Spleen (tissue), 11 donors: ENCODE data around the gene HIC1. TPM values are rescaled to one million over a fixed set of nuclear protein-coding genes. Genes with fewer than 3 reads are reported as not detected.

ENCODE experiments used
- DNase-seq: peaks from one replicate; pipeline ENCODE4 v3.0.0-alpha.2; 2020
- H3K27ac ChIP-seq, 8 donors: fragments of 200-600 bp; sonication (generic) in 7 of 8; 1 replicate in 4 of 8; 2 replicates in 4 of 8; pipeline versions ENCODE4 v1.5.0 to v1.8.0; 2016 to 2021; ENCODE audit warnings: inconsistent platforms in 4 of 8, mild to moderate bottlenecking in 4 of 8, moderate library complexity in 1 of 8
- H3K27me3 ChIP-seq, 7 donors: fragments of 200-600 bp; sonication (generic) in 6 of 7; replicated peaks in 1 of 7; 1 replicate in 4 of 7; 2 replicates in 3 of 7; pipeline versions ENCODE4 v1.5.0 to v1.8.0; 2016 to 2021; ENCODE audit warnings: inconsistent platforms in 3 of 7, mild to moderate bottlenecking in 1 of 7
- H3K36me3 ChIP-seq, 6 donors: fragments of 200-600 bp; sonication (generic) in 5 of 6; 1 replicate in 4 of 6; 2 replicates in 2 of 6; pipeline versions ENCODE4 v1.5.0 to v1.8.0; 2016 to 2021; ENCODE audit warnings: inconsistent platforms in 2 of 6
- H3K4me1 ChIP-seq, 6 donors: fragments of 200-600 bp; sonication (generic) in 5 of 6; 1 replicate in 3 of 6; 2 replicates in 3 of 6; pipeline versions ENCODE4 v1.5.0 to v1.8.0; 2016 to 2021; ENCODE audit warnings: inconsistent platforms in 3 of 6
- H3K4me3 ChIP-seq, 8 donors: fragments of 200-600 bp; sonication (generic) in 7 of 8; 1 replicate in 4 of 8; 2 replicates in 4 of 8; pipeline versions ENCODE4 v1.5.0 to v1.8.0; 2016 to 2021; ENCODE audit warnings: inconsistent platforms in 4 of 8, mild to moderate bottlenecking in 4 of 8, moderate library complexity in 2 of 8
- H3K9me3 ChIP-seq, 8 donors: fragments of 200-600 bp; sonication (generic) in 7 of 8; 1 replicate in 4 of 8; 2 replicates in 4 of 8; pipeline versions ENCODE4 v1.5.0 to v1.8.0; 2016 to 2021; ENCODE audit warnings: inconsistent platforms in 4 of 8
- POLR2A ChIP-seq, 3 donors: fragments of 450-650 bp; IDR thresholded peaks; one replicate each; pipeline ENCODE4 v1.5.1; 2017; ENCODE audit warnings: antibody characterized with exemption in 3 of 3, mild to moderate bottlenecking in 1 of 3
- POLR2AphosphoS5 ChIP-seq, 3 donors: sonication (generic); formaldehyde crosslinking; IDR thresholded peaks; one replicate each; pipeline ENCODE4 v1.5.1; 2017; ENCODE audit warnings: antibody characterized with exemption in 3 of 3
- WGBS, 5 donors: extraction: QIAGEN DNeasy Blood & Tissue Kit in 3 of 5; methylation state at CpG; one replicate each; pipeline versions ENCODE4 v1.1.5 to v1.1.7; 2013 to 2018; 5-methylcytosine and 5-hydroxymethylcytosine counted together
- intact Hi-C: fragments of 100-400 bp; cut with DNase I; formaldehyde crosslinking; loops from one replicate; pipeline ENCODE4 v1.15.0; 2023; ENCODE audit warnings: low total_unique reads
- polyA plus RNA-seq, 3 donors: library from polyadenylated mRNA; stranded (reverse); fragments of 200-250 nt; gene quantifications; one replicate each; pipeline ENCODE4 v1.2.1, GENCODE V29; 2013
- total RNA-seq, 7 donors: library from RNA; depleted of rRNA in 3 of 7; stranded (reverse); fragments of >200 nt in 3 of 7; fragmentation: NEBNext Ultra II Directional in 4 of 7; extraction: Animal tissue kit (Norgen Biotek cat#: 25700) in 4 of 7; gene quantifications; one replicate each; pipeline versions ENCODE4 v1.1.0 to v1.2.1, GENCODE V29; 2016 to 2021
- TF ChIP-seq, protein P1 (sequence below), 11 experiments: fragments of 200-600 bp in 7 of 11; fragments of 450-650 bp in 4 of 11; sonication (generic) in 4 of 11; IDR thresholded peaks in 8 of 11; conservative IDR thresholded peaks in 3 of 11; 1 replicate in 7 of 11; 2 replicates in 4 of 11; pipeline versions ENCODE4 v1.4.0 to v1.8.0; 2016 to 2021; ENCODE audit warnings: antibody characterized with exemption in 11 of 11, inconsistent platforms in 4 of 11, mild to moderate bottlenecking in 1 of 11
- donor health status: healthy with polysubstance abuse.
- donor health status: DM: no; HTN: no; CAD: no; lungs with moderate emphysema.
- donor health status: DM: no; HTN: no; CAD: no.
- donor health status: Bipolar disorder and iron deficiency.
- donor health status: healthy.
- donor health status: DM: no; HTN: no; CAD: no.
- donor health status: DM: yes; HTN: yes; CAD: no.

The HIC1 gene
- total and polyA plus RNA-seq, 10 donors = 1.3 to 59.6 (median 17.9) TPM

DNA sequence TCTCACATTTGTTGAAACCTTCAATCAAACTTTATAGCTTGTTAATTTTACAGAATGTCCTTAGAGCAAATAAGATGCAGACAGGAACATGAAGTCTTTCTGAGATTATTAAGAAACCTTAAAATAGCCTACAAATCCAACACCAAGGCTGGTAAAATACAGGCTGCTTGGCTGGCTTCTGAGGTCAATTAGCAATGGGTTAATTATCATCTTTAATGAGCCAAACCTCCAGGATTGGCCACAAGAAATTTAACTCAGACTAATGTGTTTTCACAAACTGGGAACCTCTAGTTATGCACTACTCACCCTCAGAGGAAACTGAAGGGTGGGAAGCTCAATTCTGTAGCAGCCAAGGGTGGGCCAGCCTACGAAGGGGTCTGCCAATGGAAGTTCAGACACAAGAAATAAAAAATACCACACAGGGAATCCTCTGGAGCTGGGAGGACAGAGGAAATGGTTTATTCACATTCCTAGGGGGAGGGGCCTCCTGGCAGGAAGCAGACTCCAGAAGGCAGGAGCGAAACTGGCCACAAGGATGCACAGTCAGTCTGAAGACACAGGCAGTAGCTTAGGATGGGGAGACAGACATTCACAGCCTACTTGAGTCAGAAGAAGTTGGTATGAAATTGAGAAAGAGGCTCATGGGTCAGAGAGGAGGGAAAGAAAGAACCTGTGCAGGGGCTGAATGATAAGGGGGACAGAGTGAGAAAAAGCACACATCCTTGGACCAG is 36.1 kb downstream of the HIC1 start:
- Histone ChIP-seq H3K9me3 (no peaks in the 10 kb centered on the region), H3K27me3 (no peaks in the 10 kb centered on the region), H3K4me3 (no peak overlapping the region), H3K36me3 (peaks cover 0 to 18% (median 0%) of the 10 kb centered on the region in 6 donors), H3K4me1 (peaks cover 45 to 89% (median 61%) of the 10 kb centered on the region in 6 donors), H3K27ac (peak overlapping the region; percentile 79 to 90 (median 84))
- DNase-seq = peak; percentile 54
- 29 to 55% (median 46%) methylated on average over 2 of the region's 2 CpGs for WGBS, 5 donors
- intact Hi-C loops = no loop called here
- TF ChIP-seq POLR2AphosphoS5 (IDR thresholded peaks at IDR 0.05) (peak in 1 of 3 donors; percentile 50), POLR2A (IDR thresholded peaks at IDR 0.05) (no peak)
- TF ChIP-seq, protein P1, sequence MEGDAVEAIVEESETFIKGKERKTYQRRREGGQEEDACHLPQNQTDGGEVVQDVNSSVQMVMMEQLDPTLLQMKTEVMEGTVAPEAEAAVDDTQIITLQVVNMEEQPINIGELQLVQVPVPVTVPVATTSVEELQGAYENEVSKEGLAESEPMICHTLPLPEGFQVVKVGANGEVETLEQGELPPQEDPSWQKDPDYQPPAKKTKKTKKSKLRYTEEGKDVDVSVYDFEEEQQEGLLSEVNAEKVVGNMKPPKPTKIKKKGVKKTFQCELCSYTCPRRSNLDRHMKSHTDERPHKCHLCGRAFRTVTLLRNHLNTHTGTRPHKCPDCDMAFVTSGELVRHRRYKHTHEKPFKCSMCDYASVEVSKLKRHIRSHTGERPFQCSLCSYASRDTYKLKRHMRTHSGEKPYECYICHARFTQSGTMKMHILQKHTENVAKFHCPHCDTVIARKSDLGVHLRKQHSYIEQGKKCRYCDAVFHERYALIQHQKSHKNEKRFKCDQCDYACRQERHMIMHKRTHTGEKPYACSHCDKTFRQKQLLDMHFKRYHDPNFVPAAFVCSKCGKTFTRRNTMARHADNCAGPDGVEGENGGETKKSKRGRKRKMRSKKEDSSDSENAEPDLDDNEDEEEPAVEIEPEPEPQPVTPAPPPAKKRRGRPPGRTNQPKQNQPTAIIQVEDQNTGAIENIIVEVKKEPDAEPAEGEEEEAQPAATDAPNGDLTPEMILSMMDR (IDR thresholded peaks at IDR 0.05 in 8 of 11, conservative IDR thresholded peaks at IDR 0.05 in 3 of 11) = peak in 4 of 11 experiments; percentile 36 to 45 (median 40)

DNA sequence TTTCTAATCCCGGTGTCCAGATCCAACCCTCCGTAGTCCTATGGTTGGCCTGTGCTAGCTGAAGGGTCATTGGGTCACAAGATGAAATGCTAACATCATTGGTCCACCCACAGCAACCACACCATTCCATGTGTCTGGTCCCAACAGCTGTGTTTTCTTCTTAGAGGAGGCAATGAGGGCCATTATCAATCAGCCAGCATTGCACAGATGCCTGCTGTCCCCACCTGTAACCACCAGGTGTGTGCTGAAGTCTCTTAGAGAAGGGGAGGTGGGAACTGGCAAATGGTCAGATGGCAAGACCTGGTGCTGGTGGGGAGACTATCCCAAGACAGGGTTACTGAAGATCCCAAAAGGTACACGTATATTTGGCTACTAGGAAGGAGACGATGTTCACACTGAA is 37.4 kb downstream of the HIC1 start:
- DNase-seq = no peak
- 77 to 92% (median 88%) methylated on average over 4 of the region's 4 CpGs for WGBS, 5 donors
- Histone ChIP-seq H3K4me1 (peaks cover 34 to 76% (median 49%) of the 10 kb centered on the region in 6 donors), H3K36me3 (peaks cover 0 to 18% (median 0%) of the 10 kb centered on the region in 6 donors), H3K4me3 (no peak overlapping the region), H3K27ac (peak overlapping the region in 4 of 8 donors; percentile 48 to 90 (median 84)), H3K27me3 (no peaks in the 10 kb centered on the region), H3K9me3 (no peaks in the 10 kb centered on the region)
- intact Hi-C loops = no loop called here
- TF ChIP-seq, protein P1 (IDR thresholded peaks at IDR 0.05 in 8 of 11, conservative IDR thresholded peaks at IDR 0.05 in 3 of 11) = no peak
- TF ChIP-seq POLR2A (IDR thresholded peaks at IDR 0.05) (no peak), POLR2AphosphoS5 (IDR thresholded peaks at IDR 0.05) (no peak)

DNA sequence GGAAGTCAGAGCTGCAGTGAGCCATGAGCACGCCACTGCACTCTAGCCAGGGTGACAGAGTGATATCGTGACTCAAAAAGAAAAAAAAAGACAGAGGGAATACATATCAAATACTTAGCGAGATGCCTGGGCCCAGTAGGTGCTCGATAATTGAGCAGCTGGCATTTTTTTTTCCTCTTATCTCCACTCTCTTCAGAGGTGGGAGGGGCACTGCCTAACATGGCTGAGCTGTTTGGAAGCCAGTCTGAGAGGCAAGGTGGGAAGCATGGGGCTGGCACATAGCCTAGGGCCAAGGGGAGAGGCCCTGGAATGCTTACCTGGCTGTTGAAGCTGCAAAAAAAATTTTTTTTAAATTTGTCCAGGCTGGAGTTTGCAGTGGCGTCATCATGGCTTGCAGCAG is 38.4 kb downstream of the HIC1 start:
- H3K27me3 ChIP-seq = no peaks in the 10 kb centered on the region
- TF ChIP-seq POLR2A (IDR thresholded peaks at IDR 0.05) (no peak), POLR2AphosphoS5 (IDR thresholded peaks at IDR 0.05) (no peak)
- TF ChIP-seq, protein P1 (IDR thresholded peaks at IDR 0.05 in 8 of 11, conservative IDR thresholded peaks at IDR 0.05 in 3 of 11) = no peak
- peaks cover 0 to 18% (median 0%) of the 10 kb centered on the region in 6 donors for H3K36me3 ChIP-seq
- WGBS, 5 donors = 86 to 97% (median 90%) methylated on average over 5 of the region's 5 CpGs
- no peaks in the 10 kb centered on the region for H3K9me3 ChIP-seq
- intact Hi-C loops = no loop called here
- no peak for DNase-seq
- H3K4me3 ChIP-seq = no peak overlapping the region
- peaks cover 23 to 65% (median 38%) of the 10 kb centered on the region in 6 donors for H3K4me1 ChIP-seq
- H3K27ac ChIP-seq = peak overlapping the region in 1 of 8 donors; percentile 87

DNA sequence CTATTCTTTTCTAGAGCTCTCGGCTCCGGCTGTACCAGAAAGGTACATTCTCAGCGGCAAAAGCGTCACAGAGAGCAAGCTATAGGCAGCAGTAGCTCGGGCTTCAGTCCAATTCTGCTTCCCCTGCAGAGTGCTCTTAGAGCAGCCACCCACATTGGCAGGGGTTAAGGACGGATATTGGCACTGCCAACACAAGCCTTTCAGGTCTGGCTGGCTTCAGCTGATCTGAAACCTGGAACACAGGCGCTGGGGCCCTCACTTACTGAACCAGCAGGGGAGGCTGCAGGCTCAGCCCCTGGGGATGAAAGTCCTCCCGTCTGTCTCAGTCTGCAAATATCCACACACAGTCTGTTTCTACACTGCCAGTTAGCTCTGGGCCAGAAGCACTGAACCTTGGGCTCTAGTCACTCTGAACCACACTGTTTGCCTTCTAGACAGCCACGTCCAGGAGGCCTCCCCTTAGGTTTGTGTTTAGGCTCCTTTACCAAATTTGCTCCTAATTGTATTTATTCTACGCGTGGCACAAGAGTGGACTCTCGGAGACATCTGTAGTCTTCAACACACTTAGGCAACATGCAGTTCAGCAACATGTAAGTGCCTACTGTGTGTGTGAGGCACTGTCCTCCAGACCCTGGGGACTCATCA is 40.1 kb downstream of the HIC1 start:
- peaks cover 0 to 18% (median 0%) of the 10 kb centered on the region in 6 donors for H3K36me3 ChIP-seq
- intact Hi-C loops = no loop called here
- peak overlapping the region in 3 of 8 donors; percentile 0 to 43 (median 33) for H3K27ac ChIP-seq
- peaks cover 14 to 48% (median 23%) of the 10 kb centered on the region in 6 donors for H3K4me1 ChIP-seq
- 73 to 83% (median 80%) methylated on average over 9 to 12 of the region's 12 CpGs for WGBS, 5 donors
- H3K27me3 ChIP-seq = no peaks in the 10 kb centered on the region
- no peak overlapping the region for H3K4me3 ChIP-seq
- DNase-seq = peak; percentile 80
- no peaks in the 10 kb centered on the region for H3K9me3 ChIP-seq
- TF ChIP-seq, protein P1 (IDR thresholded peaks at IDR 0.05 in 8 of 11, conservative IDR thresholded peaks at IDR 0.05 in 3 of 11) = peak in 7 of 11 experiments; percentile 18 to 51 (median 47)
- peak in 1 of 3 donors; percentile 37 for TF ChIP-seq POLR2AphosphoS5 (IDR thresholded peaks at IDR 0.05)
- no peak for TF ChIP-seq POLR2A (IDR thresholded peaks at IDR 0.05)
